ENCODE data around the gene FGF4.

GRCh38 chr11:69721745-69722144 lies 53.4 kb downstream of the FGF4 start:
- TF ChIP-seq CTCF (IDR thresholded peaks at IDR 0.05) (peak in 2 of 12 donors; percentile 9 to 22), POLR2A (IDR thresholded peaks at IDR 0.05) (no peak)

Data from heart left ventricle (tissue), 13 donors.